Measurements from ENCODE around the gene THBS2.

GRCh38 chr6:169169375-169169774 lies 84.3 kb downstream of the THBS2 start:
- TF ChIP-seq EGR1 (IDR thresholded peaks at IDR 0.05; ENCODE audit: low read depth) (no peak), ATF3 (IDR thresholded peaks at IDR 0.05) (no peak), TCF7L2 (IDR thresholded peaks at IDR 0.05; ENCODE audit: borderline replicate concordance, extremely low read depth, insufficient read depth, insufficient read length) (no peak), RAD21 (IDR thresholded peaks at IDR 0.05; ENCODE audit: low read depth) (no peak)
- TF ChIP-seq, protein P1, sequence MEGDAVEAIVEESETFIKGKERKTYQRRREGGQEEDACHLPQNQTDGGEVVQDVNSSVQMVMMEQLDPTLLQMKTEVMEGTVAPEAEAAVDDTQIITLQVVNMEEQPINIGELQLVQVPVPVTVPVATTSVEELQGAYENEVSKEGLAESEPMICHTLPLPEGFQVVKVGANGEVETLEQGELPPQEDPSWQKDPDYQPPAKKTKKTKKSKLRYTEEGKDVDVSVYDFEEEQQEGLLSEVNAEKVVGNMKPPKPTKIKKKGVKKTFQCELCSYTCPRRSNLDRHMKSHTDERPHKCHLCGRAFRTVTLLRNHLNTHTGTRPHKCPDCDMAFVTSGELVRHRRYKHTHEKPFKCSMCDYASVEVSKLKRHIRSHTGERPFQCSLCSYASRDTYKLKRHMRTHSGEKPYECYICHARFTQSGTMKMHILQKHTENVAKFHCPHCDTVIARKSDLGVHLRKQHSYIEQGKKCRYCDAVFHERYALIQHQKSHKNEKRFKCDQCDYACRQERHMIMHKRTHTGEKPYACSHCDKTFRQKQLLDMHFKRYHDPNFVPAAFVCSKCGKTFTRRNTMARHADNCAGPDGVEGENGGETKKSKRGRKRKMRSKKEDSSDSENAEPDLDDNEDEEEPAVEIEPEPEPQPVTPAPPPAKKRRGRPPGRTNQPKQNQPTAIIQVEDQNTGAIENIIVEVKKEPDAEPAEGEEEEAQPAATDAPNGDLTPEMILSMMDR (IDR thresholded peaks at IDR 0.05 in 2 of 3, conservative IDR thresholded peaks at IDR 0.05 in 1 of 3; ENCODE audit: borderline replicate concordance in 1 of 3, insufficient read depth in 1 of 3, low read depth in 2 of 3, low read length in 2 of 3): no peak

All from HCT116 (cell line).